GM12875 (cell line): ENCODE results near the gene SLC35F6.
A peak's percentile ranks its signal among the peaks of the same experiment; 100 is the strongest.

Experiments used
- H3K4me3 ChIP-seq: one replicate; pipeline ENCODE4 v1.5.1; 2011; ENCODE audit warnings: low read depth, low read length, control low read depth
- TF ChIP-seq, protein P1 (sequence below): IDR thresholded peaks from 2 replicates; pipeline ENCODE4 v1.5.1; 2011; ENCODE audit warnings: low read depth, mild to moderate bottlenecking, control low read depth, inconsistent platforms, low read length, moderate library complexity, borderline replicate concordance; ENCODE audit not compliant: insufficient read depth

Gene SLC35F6

DNA sequence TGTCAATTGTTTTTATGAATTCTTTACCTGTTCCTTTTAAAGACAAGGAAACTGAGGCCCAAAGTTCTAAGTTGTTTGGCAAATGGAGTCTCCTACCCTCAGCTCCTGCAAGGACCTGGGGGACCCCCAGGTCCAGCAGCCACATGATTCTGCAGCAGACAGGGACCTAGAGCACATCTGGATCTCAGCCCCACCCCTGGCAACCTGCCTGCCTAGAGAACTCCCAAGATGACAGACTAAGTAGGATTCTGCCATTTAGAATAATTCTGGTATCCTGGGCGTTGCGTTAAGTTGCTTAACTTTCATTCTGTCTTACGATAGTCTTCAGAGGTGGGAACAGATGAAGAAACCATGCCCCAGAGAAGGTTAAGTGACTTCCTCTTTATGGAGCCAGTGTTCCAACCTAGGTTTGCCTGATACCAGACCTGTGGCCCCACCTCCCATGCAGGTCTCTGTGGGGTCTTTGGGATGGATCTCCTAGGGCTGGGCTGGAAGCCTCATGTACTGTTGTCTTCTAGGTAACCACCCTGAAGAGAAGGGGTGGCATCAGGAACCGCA lies 16.2 kb downstream of the SLC35F6 start:
- TF ChIP-seq, protein P1, sequence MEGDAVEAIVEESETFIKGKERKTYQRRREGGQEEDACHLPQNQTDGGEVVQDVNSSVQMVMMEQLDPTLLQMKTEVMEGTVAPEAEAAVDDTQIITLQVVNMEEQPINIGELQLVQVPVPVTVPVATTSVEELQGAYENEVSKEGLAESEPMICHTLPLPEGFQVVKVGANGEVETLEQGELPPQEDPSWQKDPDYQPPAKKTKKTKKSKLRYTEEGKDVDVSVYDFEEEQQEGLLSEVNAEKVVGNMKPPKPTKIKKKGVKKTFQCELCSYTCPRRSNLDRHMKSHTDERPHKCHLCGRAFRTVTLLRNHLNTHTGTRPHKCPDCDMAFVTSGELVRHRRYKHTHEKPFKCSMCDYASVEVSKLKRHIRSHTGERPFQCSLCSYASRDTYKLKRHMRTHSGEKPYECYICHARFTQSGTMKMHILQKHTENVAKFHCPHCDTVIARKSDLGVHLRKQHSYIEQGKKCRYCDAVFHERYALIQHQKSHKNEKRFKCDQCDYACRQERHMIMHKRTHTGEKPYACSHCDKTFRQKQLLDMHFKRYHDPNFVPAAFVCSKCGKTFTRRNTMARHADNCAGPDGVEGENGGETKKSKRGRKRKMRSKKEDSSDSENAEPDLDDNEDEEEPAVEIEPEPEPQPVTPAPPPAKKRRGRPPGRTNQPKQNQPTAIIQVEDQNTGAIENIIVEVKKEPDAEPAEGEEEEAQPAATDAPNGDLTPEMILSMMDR, result no peak
- no peak overlapping the region for H3K4me3 ChIP-seq

DNA sequence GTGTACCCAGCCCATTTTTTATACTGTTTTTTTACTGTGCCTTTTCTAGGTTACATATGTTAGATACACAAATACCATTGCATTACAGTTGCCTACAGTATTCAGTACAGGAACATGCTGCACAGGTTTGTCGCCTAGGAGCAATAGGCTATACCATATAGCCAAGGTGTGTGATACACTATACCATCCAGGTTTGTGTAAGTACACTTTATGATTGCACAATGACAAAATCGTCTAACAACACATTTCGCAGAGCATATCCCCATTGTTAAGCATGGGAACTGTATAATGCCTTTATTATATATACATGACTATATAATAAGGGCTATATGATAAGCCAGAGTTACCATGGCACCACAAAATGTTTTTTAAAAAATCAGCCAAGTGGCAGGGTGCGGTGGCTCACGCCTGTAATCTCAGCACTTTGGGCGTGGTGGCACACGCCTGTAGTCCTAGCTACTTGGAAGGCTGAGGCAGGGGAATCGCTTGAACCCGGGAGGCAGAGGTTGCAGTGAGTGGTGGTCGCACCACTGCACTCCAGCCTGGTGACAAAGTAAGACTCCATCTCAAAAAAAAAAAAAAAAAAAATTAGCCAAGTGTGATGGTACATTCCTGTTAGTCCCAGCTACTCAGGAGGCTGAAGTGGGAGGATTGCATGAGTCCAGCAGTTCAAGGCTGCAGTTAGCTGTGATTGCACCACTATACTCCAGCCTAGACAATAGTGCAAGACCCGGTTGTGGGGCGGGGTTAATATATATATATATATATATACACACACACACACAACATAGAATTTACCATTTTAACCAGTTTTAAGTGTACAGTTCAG lies 19.0 kb downstream of the SLC35F6 start:
- TF ChIP-seq, protein P1, result no peak
- no peak overlapping the region for H3K4me3 ChIP-seq

DNA sequence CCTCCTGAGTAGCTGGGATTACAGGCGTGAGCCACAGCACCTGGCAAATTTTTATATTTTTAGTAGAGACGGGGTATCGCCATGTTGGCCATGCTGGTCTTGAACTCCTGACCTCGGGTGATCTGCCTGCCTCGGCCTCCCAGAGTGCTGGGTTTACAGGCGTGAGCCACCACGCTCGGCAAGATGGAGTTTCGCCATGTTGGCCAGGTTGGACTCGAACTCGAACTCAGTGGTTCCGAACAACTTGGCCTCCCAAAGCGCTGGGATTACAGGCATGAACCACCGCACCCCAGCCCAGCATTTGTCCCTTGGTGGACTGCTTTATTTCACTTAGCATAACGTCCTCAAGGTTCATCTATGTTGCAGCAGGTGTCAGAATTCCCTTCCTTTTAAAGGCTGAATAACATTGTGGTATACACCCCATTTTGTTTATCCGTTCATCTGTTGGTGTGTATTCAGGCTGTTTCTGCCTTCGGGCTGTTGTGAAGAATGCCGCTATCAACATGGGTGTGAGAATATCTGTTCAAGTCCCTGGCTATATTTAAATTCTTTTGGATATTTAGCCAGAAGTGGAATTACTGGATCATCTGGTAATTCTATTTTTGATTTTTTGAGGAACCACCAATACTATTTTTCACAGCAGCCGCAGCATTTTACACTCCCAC lies 20.6 kb downstream of the SLC35F6 start:
- TF ChIP-seq, protein P1, result no peak
- no peak overlapping the region for H3K4me3 ChIP-seq

DNA sequence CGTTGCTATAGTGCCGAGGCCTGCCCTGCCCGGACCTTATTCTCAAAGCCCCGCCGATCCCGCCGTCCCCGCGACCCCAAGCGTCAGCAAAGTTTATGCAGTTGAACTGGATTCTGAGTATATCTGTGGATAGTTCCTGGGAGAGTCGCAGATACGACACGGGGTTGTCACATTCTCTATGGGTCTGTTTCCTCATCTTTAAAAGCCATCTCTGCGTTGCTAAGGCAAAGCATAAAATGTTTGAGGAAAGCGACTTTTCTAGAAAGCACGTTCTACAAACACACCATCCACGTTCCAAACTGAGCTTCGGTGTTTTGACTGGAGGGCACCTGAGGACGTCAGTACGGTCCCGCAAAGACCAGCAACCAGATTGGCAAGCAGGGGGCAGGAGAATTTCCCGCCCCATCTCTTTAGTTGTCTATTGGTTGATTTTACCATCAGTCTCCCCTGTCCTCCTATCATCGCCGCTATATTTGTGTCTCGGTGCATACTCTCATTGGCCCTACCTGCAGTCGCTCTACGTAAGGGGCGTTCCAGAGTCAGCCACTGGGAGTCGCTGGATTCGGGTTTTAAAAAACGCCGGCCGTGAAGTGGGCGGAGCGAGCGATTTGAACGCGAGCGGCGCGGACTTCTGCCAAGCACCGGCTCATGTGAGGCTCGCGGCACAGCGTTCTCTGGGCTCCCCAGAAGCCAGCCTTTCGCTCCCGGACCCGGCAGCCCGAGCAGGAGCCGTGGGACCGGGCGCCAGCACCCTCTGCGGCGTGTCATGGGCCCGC lies 21.5 kb downstream of the SLC35F6 start, which contains the start of gene CENPA:
Gene CENPA (plus strand): TSS at position 626 of the 776 bp plus-strand sequence. CDS start 141 bp downstream, at position 767.
- TF ChIP-seq, protein P1, result no peak

DNA sequence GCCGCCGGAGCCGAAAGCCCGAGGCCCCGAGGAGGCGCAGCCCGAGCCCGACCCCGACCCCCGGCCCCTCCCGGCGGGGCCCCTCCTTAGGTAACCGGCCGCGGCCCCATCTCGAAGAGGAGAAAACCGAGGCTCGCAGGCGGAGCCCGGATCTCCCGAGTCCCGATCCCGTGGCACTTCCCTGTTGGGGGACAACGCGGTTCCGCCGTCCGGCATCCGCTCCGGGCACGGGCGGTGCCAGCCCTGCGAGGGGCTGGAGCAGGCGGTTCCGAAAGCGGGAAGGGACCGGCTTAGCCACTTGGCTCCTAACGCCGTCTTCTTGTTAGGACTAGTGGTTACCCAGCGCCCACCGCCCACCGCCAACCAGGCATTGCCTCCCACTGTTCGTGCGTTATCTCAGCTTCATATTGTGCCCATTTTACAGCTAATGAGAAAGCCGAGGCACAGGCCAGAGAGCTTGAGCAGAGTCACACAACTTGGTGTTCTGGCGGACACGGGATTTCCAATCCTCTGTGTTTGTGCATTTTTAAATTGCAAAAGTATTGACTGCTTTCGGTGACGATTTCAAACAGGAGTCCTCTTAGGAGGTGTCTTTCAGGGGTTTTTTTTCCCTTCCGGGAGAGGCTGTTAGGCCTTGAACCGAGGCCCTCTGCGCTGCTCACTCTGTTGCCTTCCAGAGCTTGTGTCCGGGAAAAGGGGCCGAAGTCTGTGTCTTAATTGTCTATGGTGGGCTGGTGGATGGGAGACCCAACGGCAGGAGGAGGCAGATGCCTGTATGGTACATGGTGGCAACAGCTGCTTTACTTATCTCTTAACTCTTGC lies 22.3 kb downstream of the SLC35F6 start:
- peak overlapping the region; percentile 76 for H3K4me3 ChIP-seq
- TF ChIP-seq, protein P1, result no peak

More for the DNA sequence above, 21.5 kb downstream of the SLC35F6 start, which contains the start of gene CENPA:
- H3K4me3 ChIP-seq, result peak within 1 kb of the TSS; percentile 76

DNA sequence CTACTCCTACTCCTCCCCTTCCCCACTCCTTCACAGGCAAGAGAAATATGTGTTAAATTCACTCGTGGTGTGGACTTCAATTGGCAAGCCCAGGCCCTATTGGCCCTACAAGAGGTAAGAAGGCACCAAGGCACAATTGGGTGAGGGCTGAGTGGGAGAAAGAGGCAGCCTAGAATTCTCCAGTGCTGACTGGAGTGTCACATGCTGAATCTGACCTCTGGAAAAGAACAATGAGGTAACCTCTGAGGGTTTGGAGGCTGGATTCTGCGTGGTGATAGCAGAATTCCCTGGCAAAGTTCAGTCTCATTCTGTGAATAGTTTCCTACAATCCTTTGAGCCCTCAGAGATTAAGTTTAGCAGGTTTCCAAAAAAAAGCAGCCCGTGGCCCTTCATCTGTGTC lies 28.6 kb downstream of the SLC35F6 start:
- TF ChIP-seq, protein P1, result no peak
- H3K4me3 ChIP-seq, result no peak overlapping the region
